LoVo (cell line): ENCODE data around the gene GTPBP3.
"Not testable (repeated sequence)": the region's sequence is repeated elsewhere in the genome, so short reads cannot be mapped to it uniquely, and the experiment has no call there.

Experiments used
- DNase-seq: peaks from one replicate; pipeline ENCODE4 v3.0.0-alpha.2; 2016; ENCODE audit warnings: low spot score

GTPBP3 gene, protein sequence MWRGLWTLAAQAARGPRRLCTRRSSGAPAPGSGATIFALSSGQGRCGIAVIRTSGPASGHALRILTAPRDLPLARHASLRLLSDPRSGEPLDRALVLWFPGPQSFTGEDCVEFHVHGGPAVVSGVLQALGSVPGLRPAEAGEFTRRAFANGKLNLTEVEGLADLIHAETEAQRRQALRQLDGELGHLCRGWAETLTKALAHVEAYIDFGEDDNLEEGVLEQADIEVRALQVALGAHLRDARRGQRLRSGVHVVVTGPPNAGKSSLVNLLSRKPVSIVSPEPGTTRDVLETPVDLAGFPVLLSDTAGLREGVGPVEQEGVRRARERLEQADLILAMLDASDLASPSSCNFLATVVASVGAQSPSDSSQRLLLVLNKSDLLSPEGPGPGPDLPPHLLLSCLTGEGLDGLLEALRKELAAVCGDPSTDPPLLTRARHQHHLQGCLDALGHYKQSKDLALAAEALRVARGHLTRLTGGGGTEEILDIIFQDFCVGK

DNA sequence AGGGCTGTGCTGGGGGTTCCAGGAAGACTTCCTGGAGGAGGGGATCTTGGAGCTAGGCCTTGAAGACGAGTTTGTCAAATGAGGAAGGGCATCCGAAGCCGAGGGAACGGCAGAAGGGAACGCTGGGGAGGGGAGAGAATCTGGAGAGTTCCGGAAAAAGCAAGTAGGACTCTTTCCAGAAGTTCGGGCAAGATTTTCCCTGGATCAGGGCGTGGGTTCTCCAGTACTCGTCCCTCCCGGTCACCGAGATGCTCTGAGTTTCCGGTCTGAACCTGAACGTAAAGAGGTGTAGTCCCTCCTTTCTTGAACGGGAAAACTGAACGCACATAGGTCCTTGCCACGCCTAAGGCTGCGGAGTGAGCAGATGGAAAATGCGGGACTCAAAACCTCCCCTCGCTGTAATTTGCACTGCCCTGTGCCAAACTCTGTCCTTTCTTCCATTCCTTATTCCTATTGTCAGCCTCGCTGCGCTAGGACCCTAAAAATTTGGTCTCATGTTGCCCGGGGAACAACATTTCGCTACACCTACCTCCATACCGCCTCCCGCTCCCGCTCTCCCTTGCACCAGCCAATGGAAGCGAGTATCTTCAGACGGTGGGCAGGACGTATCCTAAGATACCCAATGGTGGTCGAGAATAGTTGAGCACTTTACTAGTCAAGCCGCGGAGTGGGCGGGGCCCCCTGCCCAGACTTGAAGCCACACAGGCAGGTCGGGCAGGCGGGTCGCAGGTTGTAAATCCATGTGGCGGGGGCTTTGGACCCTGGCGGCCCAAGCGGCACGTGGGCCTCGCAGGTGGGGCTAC lies at the start of gene GTPBP3:
Gene GTPBP3, plus strand, starts transcription at position 682 of the 803 bp plus-strand sequence. Its CDS starts 59 bp downstream, at position 741.
- DNase-seq = peak; percentile 98

GRCh38 chr19:17289489-17289888 lies 47.9 kb upstream of the GTPBP3 start:
- peak; percentile 41 for DNase-seq

DNA sequence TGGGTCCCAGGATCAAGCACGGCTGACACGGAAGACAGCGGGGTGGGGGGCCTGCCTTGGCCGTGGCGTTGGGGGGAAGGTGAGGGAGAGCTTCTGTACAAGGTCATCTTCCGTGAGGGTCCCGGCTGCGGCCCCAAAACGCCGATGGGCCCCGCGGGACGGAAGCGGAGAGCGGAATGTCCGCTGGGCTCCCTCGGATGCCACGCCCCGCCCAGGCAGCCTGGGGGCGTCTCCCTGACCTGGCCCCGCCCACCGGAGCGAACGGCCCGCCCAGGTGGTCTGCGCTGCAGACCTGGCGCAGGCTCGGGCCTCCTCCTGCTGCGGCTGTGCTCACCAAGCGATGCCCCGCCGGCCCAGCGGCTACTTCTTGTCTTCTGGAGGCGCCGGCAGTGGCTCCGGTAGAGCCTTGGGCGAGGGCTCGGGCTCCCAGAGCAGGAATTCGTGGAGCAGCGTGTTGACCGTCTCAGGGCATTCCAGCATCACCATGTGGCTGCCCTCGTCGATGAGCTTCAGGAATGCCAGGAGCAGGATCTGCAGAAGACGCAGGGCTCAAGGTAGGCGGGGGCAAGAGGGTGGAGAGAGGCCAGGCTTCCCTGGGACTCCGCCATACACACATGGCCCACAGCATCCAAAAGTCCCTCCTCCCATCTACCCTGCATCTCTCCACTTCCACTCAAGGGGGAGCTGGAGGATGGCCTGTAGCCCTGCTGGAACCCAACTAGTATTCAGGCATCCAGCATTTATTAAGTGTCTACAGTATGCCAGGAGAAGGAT lies 44.9 kb upstream of the GTPBP3 start:
- peak; percentile 85 for DNase-seq

- DNase-seq = no peak
Observed at GRCh38 chr19:17293605-17294004, 43.7 kb upstream of the GTPBP3 start.

DNA sequence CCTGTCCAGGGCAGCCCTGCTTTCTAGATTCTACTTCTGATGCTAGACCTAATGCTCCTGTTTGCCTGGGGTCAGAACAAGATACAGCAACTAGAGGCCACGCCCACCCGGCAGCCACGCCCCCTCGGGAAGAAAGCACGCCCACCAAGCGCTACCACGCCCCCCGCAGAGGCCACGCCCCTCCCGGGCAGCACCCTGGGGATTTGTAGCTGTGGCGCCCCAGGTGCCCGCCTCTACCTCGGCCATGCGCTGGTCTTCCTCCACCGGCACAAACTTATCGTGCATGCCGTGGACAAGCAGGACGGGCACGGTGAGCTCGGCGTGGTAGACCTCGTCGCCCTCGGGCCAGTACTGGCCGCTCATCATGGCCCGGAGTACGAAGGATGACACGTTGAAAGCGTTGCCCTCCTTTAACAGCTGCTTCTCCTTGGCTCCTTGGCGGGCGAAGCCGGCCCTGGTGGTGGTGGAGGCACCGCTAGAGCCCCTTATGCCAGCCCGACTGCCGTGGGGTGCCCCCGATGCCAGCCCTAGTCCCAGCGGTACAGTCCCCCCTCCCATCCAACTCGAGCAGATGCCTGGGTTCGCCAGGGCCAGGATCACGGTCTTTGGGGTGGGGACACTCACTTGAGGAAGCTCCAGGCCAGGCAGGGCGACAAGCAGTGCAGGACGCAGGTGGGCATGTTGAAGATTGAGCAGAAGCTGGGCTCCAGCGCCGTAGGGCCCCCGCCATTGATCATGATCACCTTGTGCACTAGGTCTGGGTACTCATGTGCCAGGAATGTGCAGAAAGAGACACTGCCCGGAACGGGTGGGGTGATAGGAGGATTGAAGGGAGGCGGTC lies 43.1 kb upstream of the GTPBP3 start:
- peak; percentile 14 for DNase-seq

DNA sequence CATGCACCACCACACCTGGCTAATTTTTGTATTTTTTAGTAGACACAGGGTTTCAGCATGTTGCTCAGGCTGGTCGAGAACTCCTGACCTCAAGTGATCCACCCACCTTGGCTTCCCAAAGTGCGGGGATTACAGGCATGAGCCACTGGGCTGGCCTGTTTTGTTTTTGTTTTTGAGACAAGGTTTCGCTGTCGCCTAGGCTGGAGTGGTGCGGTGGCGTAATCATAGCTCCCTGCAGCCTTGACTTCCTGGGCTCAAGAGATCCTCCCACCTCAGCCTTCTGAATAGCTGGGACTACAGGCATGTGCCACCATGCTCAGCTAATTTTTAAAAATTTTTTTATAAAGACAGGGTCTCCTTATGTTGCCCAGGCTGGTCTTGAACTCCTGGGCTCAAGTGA lies 41.8 kb upstream of the GTPBP3 start:
- not testable (repeated sequence) for DNase-seq

GRCh38 chr19:17296273-17296672 lies 41.1 kb upstream of the GTPBP3 start:
- DNase-seq = no peak

DNA sequence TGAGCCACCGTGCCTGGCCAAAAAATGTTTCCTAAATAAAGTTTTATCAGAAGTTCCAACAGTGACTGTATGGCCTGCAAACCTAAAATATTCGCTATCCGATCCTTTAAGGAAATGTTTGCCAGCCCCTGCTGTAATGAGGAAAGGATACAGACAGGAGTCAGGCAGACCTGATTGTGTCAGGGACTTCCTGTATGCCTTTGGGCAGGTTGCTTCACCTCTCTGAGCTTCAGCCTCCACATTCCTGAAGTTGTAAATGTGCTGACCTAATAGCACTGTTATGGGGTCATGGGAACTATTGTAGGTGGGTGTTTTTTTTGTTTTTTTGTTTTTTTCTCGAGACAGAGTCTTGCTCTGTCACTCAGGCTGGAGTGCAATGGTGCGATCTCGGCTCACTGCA lies 40.4 kb upstream of the GTPBP3 start:
- no peak for DNase-seq

- DNase-seq = no peak
Observed at GRCh38 chr19:17300992-17301619, 36.2 kb upstream of the GTPBP3 start.

DNA sequence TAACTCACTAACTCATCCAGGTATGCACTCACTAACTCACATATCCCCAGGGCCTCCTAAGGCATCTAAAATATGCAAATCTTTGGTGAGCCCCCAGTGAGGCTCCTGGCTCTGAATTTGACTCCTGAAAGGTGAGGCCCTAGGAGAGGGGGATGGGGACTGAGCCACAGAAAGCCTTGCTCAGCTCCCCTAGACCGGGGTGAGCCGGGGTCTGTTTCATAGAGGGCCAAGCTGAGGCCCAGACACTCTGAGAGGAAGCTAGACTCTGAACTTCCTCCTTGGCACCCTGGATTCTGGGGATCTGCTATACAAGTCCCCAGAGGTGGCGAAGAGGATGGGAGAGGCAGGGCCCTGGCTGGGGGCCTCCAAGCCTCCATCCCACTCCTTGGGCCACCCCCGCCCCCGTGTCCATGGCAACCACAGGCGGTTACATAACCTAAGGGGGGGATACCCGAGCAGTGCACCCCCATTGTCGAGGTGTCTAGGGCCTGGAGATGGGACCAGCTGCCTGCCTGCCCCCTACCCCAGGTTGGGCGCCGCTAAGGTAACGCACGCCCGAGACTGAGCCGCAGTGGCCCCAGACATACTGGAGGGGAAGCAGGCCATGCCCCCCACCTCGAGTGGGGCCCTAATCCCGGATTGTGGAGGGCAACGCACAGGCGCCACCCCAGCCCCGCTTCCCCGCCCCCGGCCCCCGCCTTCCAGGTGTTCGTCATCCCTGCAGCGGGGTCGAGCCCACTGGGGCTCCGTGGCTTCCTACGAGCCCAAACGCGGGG lies 34.8 kb upstream of the GTPBP3 start:
- no peak for DNase-seq

DNA sequence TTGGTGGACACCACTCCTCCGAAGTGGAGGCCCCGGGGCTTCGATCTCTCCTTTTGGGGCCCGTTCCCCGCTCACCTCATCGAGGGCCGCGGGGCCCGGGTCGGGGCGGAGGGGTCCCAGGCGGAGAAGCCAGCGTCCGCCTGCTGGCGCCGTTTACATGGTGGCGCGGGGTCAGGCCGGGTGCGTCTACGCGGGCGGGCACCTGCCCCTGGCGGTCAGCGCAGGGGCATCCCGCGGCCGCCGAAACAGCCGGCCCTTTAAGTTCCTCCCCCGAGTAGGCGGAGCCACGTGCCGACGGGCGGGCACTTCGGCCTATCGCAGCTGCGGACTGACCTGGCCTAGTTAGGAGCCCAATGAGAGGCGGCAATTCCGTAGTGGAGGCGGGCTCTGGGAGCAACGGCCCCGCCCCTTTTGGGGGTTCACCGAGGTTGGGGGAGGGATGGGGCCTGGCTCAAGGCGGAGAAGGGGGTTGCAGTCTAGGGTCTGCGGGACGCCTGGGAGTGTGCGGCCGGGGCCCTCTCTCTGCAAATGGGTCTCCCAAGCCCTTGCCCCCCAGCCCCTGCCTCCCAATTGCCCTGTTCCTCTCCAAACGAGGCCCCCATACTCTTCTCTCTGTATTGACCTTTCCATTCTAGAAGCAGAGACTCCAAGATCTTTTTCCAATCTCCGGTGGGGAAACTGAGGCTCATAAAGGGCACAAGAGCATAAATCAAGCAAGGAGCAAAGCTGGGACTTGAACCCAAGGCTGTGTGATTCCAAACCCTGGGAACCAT lies 34.0 kb upstream of the GTPBP3 start, which contains the start of gene ABHD8:
Gene ABHD8, minus strand, starts transcription at position 259 of the 773 bp plus-strand sequence. CDS start 1,809 bp downstream, outside the sequence.
- peak; percentile 81 for DNase-seq

DNA sequence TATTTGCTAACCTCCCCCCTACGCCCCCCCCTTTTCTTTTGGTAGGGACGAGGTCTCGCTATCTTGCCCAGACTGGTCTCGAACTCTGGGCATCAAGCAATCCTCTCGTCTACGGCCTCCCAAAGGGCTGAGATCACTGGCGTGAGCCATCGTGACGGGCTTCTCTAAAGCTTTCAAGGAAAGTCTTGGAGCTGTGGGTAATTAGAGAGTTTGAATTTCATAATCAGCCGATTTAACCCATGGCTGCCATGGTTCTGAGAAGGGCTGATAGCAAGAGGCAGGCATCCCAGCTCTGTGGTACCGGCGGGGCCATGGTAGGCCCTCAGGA lies 33.4 kb upstream of the GTPBP3 start:
- DNase-seq = no peak

- DNase-seq = no peak
Observed at GRCh38 chr19:17304386-17305215, 32.8 kb upstream of the GTPBP3 start.

DNA sequence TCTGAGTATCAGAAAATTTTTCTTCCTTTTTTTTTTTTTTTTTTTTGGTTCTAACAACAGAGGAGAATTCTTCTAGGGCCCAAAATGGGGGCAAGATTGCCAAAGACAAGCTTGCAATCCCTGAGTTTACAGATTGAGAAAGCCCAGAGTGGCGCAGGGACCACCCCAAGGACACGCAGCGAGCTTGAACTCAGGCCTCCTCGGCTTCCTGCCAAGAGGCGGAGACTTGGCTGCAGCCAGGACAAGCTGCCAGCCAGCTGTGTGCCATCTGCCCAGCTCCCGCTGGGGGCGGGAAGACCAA lies 32.2 kb upstream of the GTPBP3 start:
- DNase-seq = no peak

DNA sequence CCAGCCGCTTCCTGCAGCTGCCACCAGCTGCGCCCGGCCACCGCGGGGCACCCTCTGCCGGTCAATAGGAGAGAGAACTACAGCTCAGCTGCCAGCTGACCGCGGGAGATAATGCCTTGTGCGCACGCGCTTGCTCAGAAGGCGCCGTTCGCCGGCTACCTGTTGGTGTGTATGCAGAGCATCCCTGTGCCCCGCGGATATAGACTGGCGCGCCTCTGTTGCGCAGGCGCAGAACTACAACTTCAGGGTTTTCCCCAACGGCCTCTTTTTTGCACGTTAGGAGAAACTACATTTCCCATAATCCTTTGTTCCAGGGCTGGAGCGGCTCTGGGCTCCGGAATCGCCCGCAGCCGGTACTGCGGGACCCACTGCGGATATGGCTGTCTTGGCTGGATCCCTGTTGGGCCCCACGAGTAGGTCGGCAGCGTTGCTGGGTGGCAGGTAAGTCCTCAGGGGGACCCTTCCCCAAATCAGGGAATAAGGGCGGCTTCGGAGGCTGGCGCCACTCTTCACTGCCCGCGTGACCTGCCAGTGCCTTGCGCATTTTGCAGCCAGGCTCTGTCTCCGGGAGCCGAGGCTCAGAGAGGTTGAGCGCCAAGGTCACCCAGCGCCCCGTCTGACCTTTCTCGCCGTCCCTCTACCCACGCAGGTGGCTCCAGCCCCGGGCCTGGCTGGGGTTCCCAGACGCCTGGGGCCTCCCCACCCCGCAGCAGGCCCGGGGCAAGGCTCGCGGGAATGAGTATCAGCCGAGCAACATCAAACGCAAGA lies 31.7 kb upstream of the GTPBP3 start, which contains the start of gene MRPL34:
Gene MRPL34, plus strand, starts transcription at position 356 of the 768 bp plus-strand sequence. Its CDS starts 21 bp downstream, at position 377.
- DNase-seq = peak; percentile 100

- no peak for DNase-seq
Observed at GRCh38 chr19:17306285-17306714, 31.1 kb upstream of the GTPBP3 start.

GRCh38 chr19:17307876-17308377 lies 29.4 kb upstream of the GTPBP3 start:
- no peak for DNase-seq
